ENCODE data around the gene MEG3.

DNA sequence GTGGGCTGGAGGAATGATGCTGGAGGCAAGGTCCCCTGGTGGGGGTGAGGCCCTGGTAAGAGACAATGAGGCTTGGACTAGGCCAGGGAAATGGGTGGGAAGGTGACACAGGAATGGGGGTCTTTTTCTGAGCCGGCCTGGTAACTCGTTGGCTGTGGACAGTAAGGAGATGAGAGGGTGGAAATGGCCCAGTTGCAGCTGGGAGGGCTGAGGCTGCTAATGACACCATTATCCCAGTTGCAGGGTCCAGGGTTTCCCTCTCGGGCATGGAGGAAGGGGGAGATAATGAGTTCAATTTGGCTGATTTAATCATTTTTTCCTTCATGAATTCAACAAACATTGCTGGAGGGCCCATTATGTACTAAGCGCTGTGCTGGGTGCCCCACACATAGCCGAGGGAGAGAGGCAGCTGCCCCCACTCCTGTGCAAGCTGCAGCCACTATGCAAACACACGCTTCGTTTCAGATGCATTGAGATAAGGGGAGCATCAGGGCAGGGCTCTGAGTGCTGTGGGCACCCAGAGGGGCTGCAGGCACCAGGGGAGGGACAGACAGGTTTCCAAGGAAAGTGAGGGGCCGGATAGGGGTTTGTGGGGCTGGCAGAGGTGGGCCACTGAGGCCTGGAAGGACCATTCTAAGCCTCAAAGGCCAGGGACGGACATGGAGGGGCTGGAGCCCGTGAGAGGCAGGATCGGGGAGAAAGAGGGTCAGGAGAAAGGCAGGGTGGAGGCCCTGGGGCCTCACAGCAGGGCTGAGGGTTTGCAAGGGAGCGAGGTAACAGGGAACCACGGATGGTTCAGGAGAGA is 43.2 kb upstream of the MEG3 start:
- TF ChIP-seq CTCF (IDR thresholded peaks at IDR 0.05) (no peak), POLR2A (IDR thresholded peaks at IDR 0.05) (no peak)
